T1000 (cell line): ENCODE results near the gene CHAD.
"Not testable (repeated sequence)": the region's sequence is repeated elsewhere in the genome, so short reads cannot be mapped to it uniquely, and the experiment has no call there.

Experiments used
- DNase-seq: peaks from one replicate; lab custom pipeline; 2025; ENCODE audit warnings: mixed read lengths; lab: John Stamatoyannopoulos, UW

The CHAD gene

DNA sequence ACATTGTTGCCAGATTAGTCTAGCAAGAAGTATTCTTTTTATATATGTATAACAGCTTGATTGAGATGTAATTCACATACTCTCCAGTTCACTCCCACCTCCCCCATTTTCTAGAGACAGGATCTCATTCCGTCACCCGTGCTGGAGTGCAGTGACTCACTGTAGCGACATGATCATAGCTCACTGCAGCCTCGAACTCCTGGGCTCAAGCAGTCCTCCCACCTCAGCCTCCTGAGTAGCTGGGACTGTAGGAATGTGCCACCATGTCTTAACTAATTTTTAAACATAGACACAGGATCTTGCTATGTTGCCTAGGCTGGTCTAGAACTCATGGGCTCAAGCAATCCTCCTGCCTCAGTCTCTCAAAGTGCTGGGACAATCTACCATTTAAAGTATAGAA is 6.7 kb upstream of the CHAD start:
- DNase-seq = no peak

DNA sequence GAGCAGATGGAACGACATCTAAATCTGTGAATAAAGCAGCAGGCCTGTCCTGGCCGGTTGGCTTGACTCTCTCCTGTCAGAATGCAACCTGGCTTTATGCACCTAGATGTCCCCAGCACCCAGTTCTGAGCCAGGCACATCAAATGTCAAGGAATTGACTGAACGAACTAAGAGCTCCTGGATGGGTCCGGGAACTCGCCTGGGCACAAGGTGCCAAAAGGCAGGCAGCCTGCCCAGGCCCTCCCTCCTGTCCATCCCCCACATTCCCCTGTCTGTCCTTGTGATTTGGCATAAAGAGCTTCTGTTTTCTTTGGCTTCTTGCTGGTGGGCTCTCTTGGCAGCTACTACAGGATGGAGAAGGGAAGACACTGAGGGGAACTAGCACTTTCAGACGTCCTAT is 5.8 kb upstream of the CHAD start:
- DNase-seq = no peak

DNA sequence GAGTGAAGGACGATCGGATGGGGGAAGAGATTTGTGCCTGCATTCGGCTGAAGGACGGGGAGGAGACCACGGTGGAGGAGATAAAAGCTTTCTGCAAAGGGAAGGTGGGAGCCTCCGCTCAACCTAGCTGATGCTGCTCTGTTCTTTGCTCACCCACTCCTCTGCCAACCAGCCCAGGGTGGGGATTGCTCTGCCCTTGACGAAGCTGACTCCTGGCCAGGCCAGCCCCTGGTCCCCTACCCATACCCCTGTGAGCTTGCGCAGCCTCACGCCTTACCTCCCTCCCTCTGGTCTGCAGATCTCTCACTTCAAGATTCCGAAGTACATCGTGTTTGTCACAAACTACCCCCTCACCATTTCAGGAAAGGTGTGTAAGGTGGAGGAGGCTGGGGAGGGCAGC is 5.2 kb upstream of the CHAD start:
- no peak for DNase-seq

DNA sequence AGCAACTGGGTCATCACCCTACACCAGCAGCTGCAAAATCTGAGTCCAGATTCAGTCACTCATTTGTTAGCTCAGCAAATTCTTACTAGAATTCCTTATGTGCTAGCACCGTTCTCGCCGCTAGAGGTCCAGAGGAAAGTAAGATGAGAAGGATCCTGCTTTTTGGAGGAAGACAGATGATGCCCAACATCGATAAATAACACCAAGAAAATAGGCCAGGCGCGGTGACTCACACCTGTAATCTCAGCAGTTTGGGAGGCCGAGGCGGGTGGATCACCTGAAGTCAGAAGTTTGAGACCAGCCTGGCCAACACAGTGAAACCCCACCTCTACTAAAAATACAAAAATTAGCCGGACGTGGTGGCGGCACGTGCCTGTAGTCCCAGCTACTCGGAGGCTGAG is 4.1 kb upstream of the CHAD start:
- not testable (repeated sequence) for DNase-seq

DNA sequence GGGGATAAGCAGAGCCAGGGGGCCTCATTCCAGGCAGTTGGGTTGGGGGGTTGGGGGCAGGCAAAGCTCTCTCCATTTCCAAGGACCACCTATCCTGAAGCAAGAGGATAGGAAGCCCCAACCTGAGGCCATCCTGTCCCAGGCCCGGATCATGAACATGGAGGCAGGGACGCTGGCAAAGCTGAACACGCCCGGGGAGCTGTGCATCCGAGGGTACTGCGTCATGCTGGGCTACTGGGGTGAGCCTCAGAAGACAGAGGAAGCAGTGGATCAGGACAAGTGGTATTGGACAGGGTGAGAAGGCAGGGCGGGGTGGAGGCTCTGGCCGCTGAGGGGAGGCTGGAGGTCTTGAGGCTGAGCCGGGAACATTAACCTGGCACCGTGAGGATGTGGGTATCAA is 3.6 kb upstream of the CHAD start:
- no peak for DNase-seq

DNA sequence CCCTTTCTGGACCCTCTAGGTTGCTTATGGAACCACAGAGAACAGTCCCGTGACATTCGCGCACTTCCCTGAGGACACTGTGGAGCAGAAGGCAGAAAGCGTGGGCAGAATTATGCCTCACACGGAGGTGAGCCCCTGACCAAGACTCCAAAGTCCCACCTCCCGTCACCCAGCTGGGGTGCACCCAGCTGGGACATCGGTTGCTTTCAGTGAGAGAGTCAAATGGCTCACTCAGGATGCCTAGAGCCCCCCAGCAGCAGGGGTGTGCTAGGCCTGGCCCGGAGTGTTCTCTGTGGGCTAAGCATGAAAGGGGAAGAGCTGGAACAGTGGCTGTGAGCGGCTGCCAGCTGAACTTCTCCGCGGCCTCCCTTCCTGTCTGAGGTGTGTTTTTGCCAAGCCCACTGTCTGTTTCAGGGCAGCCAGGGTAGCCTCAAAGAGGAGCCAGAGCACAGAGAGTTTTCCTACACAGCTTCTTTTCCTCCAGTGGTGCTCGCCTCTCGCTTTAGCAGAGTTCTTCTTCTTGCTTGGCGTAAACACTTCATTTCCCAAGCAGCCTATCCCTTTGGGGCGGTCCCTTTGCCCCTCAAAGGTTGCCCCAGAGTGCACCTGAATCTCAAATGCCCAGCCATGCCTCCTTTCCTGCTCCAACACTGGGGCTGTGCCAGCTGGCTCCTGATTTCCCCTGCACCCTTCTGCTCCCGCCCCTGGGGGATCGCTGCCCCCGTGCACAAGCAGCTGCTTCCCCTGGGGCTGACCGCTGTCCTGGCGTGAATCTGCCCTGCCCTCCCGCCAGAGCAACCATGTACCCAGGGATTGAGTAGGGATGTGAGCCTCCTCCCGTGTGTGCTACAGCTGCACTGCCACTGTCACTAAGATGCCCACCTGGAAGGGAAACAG is 2.6 kb upstream of the CHAD start:
- DNase-seq = no peak

DNA sequence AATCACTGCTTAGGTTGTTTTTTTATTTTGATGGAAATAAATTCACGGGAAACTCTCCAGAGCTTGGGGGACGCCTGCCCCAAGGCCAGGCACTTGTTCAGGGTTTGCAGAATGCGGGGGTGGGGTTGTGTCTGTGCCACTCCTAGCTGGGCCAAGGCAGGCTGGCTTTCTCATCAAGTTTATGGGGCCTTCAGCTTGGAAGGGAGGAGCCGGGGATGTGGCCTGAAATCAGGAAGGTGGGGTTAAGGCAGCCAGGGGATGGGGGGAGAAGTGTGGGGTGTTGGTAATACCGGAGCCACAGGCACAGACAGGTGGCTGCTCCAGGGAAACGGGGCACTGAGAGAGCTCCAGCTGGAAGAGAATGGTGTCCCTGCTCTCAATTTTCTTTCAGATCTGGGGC is 1.7 kb upstream of the CHAD start:
- DNase-seq = no peak

DNA sequence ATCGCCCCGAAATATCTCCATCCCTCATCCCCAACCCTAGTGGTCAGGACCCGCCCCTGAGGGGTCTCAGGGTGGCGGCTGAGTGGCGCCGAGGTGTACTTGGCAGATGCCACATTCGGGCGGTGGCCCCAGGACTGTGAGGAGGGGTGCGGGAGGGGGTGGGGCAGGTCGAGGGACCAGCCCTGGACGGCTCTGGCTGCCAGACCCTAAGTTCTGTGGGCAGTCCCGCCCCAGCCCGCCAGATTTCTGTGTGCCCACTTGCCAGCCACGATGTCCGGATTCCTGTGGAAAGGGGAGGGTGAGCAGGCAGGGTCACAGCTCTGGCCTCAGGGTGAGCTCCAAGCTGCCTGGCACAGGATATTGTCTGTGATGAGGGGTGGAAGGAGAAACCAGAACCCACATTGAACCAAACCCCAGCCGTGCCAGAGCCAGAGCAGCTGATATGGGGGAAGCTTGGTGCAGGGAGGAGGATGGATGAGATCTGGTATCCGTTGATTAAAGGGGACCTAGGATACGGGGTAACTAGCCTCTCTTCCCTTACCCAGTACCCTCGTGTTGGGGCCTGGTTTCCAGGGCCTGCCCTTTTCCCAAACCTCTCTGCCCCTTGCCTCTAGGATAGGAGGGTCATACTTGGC is 1.1 kb upstream of the CHAD start:
- DNase-seq = no peak

DNA sequence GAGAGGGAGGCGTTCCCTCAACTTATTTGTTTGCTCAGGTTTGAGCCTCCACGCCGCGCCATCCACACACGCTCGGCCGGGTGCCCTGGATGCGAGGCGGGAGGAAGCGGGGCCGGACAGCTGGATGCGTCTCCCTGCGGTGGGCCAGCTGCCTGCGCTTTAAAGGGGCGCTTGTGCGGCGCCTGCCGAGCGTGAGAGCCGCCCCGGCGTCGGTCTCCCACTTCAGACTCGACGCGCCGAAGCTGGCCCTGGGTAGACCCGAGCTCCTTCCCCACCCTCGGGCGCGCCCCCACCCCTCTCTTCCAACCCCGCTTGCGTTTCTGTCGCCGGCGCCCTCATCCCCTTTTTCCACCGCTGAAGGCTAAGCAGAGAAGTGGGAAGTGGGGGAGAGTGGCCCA is 527 bp upstream of the CHAD start:
- DNase-seq = no peak

DNA sequence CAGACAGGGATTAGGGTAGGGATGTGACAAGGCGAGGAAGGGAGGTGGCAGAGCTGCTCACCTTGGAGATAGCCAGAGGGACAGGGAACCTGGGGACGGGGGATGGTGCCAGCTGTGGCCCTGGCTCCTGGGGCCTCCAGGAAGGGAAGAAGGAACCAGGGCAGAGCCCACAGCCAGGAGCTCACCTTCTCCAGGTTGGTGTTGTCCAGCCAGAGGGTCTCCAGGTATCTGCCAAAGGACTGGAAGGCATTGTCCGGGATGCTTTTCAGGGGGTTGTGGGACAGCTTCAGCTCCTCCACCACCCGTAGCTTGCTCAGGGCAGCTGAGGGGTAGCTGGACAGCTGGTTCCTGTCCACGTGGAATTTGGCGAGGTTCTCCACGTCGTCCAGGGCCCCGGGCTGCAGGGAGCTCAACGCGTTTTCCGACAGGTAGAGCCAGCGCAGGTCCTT is 801 bp downstream of the CHAD start:
- no peak for DNase-seq

DNA sequence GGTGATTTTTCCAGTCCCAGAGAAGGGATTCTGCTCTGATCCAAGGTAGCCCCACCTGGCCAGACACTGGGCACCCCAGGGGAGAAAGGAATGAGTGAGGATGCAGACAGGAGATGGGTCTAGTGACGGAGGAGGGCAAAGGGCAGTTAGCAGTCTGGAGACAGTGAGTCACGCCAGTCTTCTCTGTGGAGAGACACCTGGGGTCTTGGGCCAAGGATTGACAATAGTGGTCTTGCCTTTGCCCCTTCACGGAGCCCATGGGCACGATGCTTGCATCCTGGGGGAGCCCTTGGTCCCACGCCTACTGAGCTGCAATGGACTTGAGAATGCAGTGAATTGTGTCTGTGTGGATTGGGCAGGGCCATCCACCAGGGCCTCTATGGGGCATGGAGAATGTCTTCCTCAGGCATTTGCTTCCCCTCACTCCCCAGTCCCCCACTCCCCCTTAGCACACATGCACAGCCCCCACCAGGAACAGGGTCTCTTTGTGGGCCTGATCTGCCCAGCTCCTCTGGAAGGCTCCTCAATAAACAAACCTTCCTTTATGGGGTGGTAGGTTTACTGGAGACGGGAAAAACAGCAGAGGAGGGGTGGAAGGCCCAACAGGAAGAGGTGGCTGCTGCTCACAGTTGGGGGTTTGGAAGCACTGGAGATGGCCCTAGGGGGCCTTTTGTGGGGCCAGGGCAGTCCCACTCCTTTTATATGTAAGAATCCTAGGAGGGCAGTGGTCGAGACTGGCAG is 1.4 kb downstream of the CHAD start:
- DNase-seq = no peak

DNA sequence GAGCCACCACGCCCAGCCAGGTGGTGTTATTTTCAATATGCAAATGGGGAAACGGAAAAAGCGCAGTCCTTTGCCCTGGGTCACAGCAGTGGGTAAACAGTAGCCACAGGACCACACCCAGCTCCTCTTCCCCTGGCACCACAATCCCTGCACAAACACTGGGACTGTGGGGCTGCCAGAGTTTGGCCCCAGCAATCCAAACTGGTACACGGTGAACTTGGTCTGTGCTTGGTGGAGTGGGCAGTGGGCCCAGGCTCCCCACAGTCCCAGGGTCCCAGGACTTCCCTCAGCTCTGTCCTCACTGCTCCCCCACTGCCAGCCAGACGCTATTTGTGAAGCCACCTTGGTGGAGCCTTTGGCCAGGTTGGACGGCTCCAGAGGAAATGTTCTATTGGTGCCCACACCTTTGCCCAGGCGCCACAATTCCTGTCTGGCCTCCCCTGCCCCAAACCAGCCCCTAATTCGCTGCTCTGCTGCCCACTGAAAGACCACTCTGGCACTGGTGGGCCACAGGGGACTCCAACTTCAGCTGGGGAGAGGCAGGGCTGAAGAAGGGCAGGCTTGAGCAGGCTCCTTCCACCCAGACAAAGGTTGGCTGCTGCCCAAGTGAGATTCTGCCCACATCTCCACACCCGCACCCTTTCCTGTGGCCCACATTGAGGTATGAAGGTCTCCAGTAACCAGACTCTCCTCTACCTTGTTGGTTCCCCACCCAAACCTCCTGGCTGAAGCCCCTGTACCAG is 2.1 kb downstream of the CHAD start:
- DNase-seq = no peak

DNA sequence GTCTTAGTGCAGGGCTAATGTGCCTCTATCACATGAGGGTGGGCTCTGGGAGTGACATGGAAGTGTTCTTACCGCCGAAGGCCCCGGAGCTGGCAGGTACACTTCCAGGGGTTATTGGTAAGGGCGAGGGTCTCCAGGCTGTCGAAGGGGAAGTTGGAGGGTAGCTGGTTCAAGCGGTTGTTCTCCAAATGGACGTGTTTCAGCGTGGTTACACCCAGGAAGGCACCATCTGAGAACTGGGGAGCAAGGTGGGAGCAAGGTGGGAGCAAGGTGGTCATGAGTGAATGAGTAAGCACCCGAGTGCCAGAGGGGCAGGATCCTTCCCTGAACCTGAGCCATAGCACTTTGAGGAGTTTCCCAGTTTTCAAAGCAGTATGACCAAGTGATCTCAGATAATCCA is 3.0 kb downstream of the CHAD start:
- no peak for DNase-seq

DNA sequence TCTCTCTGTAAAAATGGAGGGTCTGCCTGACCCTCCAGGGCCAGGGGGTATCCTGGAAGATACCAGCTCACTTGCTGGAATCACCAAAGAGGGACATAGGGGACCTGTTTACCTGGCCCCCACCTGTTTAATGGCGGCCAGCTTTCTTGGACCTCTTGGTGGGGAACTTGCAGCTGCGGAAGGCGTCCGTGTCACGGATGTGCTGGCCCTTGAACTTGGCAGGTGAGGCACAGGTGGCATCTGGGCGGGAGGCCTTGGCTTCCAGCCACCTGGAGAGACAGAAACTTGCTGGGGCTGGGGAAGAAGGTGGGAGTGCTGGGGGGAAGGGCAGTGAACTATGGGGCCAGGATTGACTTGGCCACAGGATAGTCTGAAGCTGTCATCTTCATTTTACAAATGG is 3.5 kb downstream of the CHAD start:
- no peak for DNase-seq

DNA sequence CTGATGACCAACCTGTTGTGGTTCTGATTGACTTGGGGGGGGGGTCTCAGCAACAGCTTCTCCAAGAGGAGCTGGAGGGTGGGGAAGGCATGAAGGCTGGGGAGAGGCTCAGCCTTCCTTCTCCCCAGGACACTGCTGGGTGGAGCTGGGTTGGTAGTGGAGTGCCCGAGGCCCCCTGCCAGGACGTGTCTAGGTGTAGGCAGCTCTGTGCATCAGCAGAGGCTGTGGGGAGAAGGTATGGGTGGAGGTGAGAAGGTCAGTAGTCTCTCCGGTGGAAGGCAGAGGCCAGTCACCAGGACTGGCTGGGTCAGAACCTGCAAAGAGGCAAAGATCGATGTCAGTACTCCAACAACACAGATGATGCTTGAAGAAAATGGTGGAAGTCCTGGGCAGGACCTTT is 3.9 kb downstream of the CHAD start:
- no peak for DNase-seq

DNA sequence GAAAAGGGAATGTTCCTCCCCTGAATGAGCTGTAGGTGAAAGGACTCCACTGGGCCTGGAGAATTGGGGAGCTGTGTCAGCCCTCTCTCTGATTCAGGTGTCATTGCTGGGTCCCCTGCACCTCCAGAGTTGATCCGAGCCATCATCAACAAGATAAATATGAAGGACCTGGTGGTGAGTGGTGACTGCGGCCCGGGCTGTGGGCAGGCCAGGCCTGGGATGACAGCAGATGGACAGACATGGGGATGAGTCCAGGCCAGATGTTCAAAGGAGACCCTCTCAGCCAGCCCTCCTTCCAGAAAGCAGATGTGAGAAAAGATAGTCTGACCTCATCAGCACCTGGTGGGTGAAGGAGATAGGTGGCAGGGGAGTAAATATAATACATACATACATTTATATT is 4.6 kb downstream of the CHAD start:
- DNase-seq = no peak

DNA sequence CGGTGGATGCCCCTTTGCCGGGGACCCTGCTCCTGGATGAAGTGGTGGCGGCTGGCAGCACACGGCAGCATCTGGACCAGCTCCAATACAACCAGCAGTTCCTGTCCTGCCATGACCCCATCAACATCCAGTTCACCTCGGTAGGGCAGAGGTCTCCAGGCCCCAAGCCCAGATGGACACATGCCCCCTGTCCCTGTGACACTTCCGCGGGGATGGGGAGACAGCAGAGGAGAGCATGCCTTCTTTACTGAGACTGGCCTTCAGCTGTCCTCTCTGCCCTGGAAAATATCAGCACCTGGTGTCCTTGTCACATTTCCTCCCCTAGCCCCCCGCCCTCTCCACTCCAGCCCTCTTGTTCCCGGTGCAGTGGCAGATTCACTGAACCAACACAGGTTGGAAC is 6.2 kb downstream of the CHAD start:
- DNase-seq = no peak

DNA sequence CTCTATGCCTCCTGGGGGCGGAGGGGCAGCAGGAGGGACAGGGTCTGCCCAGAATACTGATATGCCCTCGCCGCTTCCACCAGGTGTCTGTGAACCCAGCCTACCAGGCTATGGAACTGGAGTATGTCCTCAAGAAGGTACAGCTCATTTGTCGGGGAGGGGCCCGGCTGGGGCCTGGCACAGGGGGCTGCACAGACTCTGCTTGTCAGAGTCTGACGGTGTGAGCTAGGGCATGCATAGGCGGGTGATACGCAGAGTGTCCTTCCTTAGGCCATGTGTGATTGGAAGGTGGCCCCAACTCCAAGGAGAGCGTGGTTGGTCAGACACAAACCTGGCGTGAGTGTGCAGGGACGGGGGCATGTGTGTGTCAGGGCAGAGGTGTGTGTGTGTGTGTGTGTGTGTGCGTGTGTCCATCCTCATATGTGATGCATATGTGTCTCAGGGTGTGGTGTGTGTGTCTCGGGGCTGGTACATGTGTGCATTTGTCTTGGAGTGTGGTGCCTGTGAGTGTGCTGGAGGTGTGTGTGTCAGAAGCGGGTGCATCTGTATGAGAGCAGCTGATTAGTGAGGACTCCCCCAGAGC is 7.0 kb downstream of the CHAD start:
- DNase-seq = no peak

DNA sequence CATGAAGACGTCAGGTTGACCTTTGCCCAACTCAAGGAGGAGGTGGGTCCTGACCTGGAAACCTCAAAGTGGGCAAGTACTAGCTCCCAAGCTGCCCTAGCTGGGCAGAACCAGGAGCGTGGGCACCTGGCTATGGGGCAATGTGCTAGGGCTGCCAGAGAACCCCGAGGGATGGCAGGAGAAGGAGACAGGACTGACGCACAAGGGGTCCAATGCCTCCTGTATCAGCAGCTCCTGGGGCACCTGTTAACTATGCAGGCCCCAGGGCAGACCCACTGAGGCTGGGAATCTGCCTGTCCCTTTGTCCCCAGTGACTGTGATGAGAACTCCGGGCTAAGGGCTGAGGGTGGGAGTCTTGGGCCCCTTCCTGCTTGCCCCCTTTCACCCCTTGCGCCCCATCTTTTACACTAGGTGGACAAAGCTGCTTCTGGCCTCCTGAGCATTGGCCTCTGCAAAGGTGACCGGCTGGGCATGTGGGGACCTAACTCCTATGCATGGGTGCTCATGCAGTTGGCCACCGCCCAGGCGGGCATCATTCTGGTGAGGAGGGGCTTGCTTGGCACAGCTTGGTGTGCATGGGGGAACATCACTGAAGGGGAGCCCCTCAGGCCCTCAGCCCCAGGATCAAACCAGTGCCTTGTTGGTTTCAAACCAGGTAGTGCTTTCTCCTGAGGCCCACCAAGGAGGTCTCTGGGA is 7.7 kb downstream of the CHAD start:
- DNase-seq = no peak

DNA sequence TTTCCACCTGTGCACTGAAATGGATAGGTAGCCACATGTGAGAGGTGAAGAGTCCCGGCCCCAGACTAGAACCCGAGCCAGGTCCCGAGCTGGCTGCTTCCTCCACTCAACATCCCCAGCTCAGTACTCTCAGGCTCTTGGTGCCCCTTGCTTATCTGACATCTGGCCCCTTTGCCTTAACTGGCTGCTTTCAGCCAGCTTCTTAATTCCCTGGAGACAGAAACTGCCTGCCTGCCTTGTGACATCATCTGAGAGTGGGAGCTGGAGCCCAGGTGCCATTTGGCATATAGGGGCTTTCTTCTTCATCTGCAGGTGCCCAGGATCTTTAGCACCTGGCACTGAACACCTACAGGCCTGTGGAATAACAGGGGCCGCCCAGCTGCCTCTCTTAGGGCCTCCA is 8.9 kb downstream of the CHAD start:
- DNase-seq = no peak
